Activated CD8-positive, alpha-beta memory T cell treated with anti-CD3 and anti-CD28 coated beads for 1 hour (primary cell): ENCODE data around the gene CPOX.
A peak's percentile ranks its signal among the peaks of the same experiment; 100 is the strongest.
"Not testable (repeated sequence)": the region's sequence is repeated elsewhere in the genome, so short reads cannot be mapped to it uniquely, and the experiment has no call there.

Experiments used
- DNase-seq, 2 donors: peaks; one replicate each; pipeline ENCODE4 v3.0.0-alpha.2; 2020; ENCODE audit warnings: low read depth in 1 of 2; ENCODE audit errors: extremely low read depth in 1 of 2

CPOX gene

GRCh38 chr3:98564282-98565005, 29.0 kb downstream of the CPOX start:
- DNase-seq: no peak

GRCh38 chr3:98563661-98564281, 29.6 kb downstream of the CPOX start:
- DNase-seq: no peak

- DNase-seq: no peak
These were observed 31.5 kb downstream of the CPOX start for GRCh38 chr3:98561727-98562521.

- DNase-seq: no peak
These were observed 32.5 kb downstream of the CPOX start for GRCh38 chr3:98560911-98561310.

- not testable (repeated sequence) for DNase-seq
These were observed 33.6 kb downstream of the CPOX start for GRCh38 chr3:98559769-98560168.

- no peak for DNase-seq
These were observed 35.1 kb downstream of the CPOX start for GRCh38 chr3:98558100-98558827.

GRCh38 chr3:98557324-98558010, 35.9 kb downstream of the CPOX start:
- DNase-seq: no peak

GRCh38 chr3:98556164-98557130, 37.0 kb downstream of the CPOX start:
- peak; percentile 17 to 20 for DNase-seq

GRCh38 chr3:98555025-98555379, 38.4 kb downstream of the CPOX start:
- DNase-seq: no peak

- no peak for DNase-seq
These were observed 38.8 kb downstream of the CPOX start for GRCh38 chr3:98554580-98554979.

GRCh38 chr3:98553753-98554152, 39.7 kb downstream of the CPOX start:
- no peak for DNase-seq

- DNase-seq: no peak
These were observed 40.3 kb downstream of the CPOX start for GRCh38 chr3:98553021-98553563.

GRCh38 chr3:98552232-98553020, 41.0 kb downstream of the CPOX start:
- DNase-seq: no peak

- DNase-seq: no peak
These were observed 41.7 kb downstream of the CPOX start for GRCh38 chr3:98551754-98552153.

- no peak for DNase-seq
These were observed 42.2 kb downstream of the CPOX start for GRCh38 chr3:98551236-98551635.

GRCh38 chr3:98550833-98551232, 42.6 kb downstream of the CPOX start:
- no peak for DNase-seq

GRCh38 chr3:98548544-98548943, 44.9 kb downstream of the CPOX start:
- DNase-seq: no peak

- no peak for DNase-seq
These were observed 47.5 kb downstream of the CPOX start for GRCh38 chr3:98545940-98546339.
